GM13976 (cell line): Measurements from ENCODE around the gene DPYSL5.

Experiments
- DNase-seq: peaks from one replicate; pipeline ENCODE4 v3.0.0; 2012; ENCODE audit warnings: low spot score
- CTCF ChIP-seq: IDR thresholded peaks from 2 replicates; pipeline ENCODE4 v1.5.1; 2012; ENCODE audit warnings: borderline replicate concordance, mild to moderate bottlenecking; ENCODE audit not compliant: insufficient read depth; ENCODE audit errors: extremely low read depth, missing control alignments, control extremely low read depth
- in situ Hi-C: fragments of 300-500 bp; cut with MboI; formaldehyde crosslinking; loops from one replicate; pipeline ENCODE4 v1.12.0; 2022; ENCODE audit warnings: low sequenced_read_pairs, mixed read lengths, inconsistent platforms; ENCODE audit not compliant: unreplicated experiment

The DPYSL5 gene

DNA sequence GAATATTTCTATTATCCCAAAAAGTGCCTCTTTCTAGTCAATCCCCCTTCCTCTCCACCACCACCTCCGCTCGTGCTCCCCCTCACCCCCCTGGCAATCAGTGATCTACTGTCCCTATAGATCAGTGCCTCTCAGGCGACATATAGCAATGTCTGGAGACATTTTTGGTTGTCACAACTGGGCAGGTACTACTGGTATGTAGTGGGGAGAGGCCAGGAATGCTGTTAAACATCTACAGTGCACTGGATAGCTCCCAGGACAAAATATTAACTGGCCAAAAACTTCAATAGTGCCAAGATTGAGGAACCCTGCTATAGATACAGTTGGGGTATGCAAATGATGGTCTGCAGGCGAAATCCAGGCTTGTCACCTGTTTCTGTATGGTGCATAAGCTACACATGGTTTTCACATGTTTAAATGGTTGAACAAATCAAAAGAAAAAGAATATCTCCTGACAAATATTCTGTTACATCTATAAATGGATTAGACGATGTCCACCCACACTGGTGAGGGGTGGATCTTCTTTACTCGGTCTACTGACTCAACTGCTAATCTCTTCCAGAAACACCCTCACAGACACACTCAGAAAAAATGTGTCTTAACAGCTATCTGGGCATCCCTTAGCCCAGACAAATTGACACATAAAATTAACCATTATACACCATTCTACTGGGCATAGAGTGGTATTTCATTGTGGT is 25.5 kb downstream of the DPYSL5 start:
- no peak for TF ChIP-seq CTCF
- in situ Hi-C loops: no loop called here
- DNase-seq: no peak

DNA sequence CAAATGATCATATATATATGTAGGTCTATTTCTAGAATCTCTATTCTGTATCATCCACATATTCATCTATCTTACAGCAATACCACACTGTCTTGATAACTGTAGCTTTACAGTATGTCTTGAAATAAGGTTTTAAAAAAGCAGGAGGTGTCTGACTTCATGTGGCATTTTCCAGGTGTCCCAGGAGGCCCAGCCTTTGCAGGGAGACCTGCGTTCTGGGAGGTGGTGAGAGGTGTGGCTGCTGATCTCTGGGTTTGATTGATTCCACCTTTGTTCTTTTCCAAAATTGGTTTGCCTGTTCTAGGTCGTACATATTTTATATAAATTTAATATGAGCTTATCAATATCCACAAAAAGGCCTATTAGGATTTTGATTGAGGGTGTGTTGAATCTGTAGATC is 26.6 kb downstream of the DPYSL5 start:
- DNase-seq: no peak
- in situ Hi-C loops: no loop called here
- TF ChIP-seq CTCF: no peak

GRCh38 chr2:26875065-26875634 is 27.2 kb downstream of the DPYSL5 start:
- in situ Hi-C loops: no loop called here
- DNase-seq: no peak
- no peak for TF ChIP-seq CTCF

DNA sequence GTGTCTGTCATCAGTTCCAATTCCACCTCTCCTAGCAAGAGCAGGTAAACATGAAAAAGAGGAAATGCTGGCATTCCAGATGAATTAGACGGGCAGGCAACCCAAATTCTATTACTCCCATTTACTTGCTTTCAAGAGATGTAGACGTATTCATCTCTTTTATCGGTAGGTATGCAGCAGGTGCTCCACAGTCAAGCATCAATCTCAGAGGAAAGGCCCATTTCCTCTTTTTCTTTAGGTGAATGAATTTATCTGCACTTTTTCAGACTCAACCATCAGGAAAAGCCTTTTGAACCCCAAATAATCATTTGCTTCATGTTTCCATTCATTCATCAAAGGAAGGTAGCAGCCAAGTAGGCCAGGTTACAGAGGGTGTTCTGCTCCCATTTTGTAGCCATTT is 27.9 kb downstream of the DPYSL5 start:
- in situ Hi-C loops: no loop called here
- no peak for DNase-seq
- no peak for TF ChIP-seq CTCF

GRCh38 chr2:26876260-26876659 is 28.3 kb downstream of the DPYSL5 start:
- in situ Hi-C loops: no loop called here
- DNase-seq: no peak

DNA sequence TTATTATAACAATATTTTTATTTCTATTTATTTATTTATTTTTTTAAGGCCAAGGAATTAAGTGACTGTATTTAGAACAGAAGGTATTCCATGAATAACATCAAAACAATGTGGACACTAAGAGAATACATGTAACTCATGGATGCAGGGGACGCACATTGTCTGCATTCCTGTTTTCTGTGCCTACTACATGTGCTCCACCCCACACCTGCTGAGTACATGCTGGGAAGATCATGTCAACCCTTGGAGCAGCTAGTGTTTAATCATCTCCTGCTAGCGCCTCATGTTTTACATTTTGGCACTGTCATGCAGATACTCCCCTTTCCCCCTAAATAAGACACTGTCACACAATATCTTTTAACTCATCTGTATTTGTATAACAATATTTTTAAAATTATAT is 29.3 kb downstream of the DPYSL5 start:
- in situ Hi-C loops: no loop called here
- no peak for TF ChIP-seq CTCF
- DNase-seq: no peak

More at GRCh38 chr2:26876260-26876659, 28.3 kb downstream of the DPYSL5 start:
- no peak for TF ChIP-seq CTCF
